Activated T-helper 1 cell treated with Interleukin-2 at 50 U/mL for 16 hours (primary cell): ENCODE data around the gene RTN4RL2.
A peak's percentile ranks its signal among the peaks of the same experiment; 100 is the strongest.

Experiments
- DNase-seq: peaks from one replicate; pipeline ENCODE4 v3.0.0-alpha.2; 2020; ENCODE audit warnings: low read depth

The RTN4RL2 gene

DNA sequence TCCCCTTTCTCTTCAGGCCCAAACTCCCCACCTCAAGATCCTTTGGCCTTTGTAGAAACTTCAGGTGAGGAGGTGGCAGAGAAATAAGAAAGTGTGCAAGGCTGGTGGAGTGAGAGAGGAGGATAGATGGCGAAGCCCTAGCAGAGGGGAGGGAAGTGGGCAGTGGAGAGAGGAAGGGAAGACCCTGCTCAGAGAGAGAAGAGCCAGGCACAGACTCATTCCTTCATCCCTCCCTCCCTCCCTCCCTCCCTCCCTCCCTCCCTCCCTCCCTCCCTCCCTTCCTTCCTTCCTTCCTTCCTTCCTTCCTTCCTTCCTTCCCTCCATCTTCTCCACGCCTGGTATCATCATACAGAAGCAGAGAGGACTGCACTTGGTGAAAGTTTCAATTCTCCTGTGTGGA, 21.0 kb downstream of the RTN4RL2 start:
- DNase-seq = no peak

DNA sequence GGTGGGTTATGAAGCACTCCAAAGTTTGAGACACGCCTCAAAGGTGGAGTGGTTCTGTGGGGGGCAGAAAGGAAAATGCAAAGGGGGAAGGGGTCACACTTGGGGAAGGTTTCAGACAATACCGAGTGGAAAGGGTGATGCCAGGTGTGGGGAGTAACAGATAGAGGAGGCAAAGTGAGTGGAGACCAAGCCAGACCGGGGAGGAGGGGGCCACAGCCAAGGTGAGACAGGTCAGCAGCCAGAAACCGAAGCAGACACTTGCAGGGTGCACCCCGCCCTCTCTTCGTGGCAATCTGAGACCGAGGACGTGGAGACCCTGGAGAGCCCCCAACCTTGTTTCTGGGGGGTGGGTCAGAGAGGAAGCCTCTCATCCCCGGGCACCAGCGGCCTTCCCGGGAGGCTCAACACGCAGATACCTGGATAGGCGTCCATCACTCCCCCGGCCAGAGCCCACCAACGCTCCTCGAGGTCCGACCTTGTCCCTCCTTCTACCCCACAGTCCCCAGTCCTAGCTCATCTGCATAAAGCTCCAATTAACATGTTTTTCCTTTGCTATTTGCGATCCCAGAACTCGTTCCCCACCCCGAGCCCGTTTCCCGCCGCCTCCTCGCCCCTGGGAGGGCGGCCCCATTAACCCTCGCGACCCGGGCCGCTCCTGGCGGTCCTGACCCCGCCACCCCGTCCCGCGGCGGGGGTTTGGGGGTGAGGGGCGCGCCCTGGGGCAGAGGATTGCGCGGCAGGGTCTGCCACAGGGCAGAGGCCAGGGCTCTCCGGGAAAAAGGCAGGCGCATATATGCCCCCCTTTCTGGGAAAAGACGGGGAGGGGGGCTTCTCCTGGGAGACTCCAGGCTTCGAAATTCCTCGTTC, 21.8 kb downstream of the RTN4RL2 start:
- DNase-seq = no peak

- DNase-seq = no peak
These were observed 22.6 kb downstream of the RTN4RL2 start for GRCh38 chr11:57482782-57483561.

DNA sequence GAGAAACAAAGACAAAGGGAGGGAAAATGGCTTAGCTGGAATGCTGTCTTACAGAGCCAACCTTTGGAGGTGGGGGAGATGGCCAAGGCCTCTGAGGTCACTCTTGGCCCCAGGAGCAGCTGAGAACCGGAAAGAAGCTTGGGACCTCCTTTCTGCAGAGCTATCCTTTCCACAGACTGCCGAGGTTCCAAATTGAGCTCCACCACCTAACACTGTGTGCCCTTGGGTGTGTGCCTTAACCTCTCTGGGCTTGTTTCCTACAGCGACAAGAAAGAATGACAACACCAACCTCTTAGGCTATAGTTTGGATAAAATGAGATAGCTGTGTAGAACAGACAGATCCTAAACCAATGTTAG, 23.2 kb downstream of the RTN4RL2 start:
- no peak for DNase-seq

GRCh38 chr11:57484141-57484710, 23.9 kb downstream of the RTN4RL2 start:
- no peak for DNase-seq

GRCh38 chr11:57485217-57485990, 25.1 kb downstream of the RTN4RL2 start:
- DNase-seq = no peak

- no peak for DNase-seq
These were observed 26.9 kb downstream of the RTN4RL2 start for GRCh38 chr11:57487021-57487778.

GRCh38 chr11:57487920-57488659, 27.8 kb downstream of the RTN4RL2 start:
- DNase-seq = no peak

DNA sequence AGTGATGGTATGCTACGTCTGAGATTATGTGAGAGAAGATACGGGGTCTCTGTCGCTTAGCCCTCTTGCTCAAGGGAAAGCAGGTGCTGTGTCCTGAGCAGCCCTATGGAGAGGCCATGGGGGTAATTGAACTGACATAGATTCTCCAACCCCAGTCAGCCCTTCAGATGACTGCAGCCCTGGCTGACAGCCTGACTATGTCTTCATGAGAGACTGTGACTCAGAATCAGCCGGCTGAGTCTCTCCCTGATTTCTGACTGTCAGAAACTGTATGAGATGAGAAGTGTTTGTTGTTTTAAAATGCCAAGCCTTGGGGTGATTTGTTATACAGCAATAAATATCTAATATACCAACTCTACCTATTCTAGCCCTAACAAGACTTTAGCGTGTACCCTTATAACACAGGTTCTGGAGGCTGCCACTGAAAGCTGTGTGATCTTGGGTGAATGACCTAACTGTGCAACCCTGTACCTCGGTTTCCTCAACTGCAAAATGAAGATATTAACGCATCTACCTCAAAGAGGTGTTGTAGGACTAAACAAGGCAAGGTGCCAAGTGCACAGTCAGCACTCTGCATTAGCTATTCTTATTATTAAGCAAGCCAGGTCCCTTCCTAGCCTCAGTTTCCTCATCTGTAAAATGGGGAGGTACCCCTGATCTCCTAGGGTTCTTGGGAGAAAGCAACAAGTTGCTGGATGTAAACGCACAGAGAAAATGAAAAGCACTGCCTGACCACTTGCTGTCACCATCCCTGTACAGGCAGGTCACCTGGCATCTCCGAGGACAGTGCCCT, 30.3 kb downstream of the RTN4RL2 start:
- DNase-seq = no peak

- DNase-seq = peak; percentile 16
These were observed 31.2 kb downstream of the RTN4RL2 start for GRCh38 chr11:57491371-57492061.

- DNase-seq = peak; percentile 55
These were observed 33.5 kb downstream of the RTN4RL2 start for GRCh38 chr11:57493507-57494503.

DNA sequence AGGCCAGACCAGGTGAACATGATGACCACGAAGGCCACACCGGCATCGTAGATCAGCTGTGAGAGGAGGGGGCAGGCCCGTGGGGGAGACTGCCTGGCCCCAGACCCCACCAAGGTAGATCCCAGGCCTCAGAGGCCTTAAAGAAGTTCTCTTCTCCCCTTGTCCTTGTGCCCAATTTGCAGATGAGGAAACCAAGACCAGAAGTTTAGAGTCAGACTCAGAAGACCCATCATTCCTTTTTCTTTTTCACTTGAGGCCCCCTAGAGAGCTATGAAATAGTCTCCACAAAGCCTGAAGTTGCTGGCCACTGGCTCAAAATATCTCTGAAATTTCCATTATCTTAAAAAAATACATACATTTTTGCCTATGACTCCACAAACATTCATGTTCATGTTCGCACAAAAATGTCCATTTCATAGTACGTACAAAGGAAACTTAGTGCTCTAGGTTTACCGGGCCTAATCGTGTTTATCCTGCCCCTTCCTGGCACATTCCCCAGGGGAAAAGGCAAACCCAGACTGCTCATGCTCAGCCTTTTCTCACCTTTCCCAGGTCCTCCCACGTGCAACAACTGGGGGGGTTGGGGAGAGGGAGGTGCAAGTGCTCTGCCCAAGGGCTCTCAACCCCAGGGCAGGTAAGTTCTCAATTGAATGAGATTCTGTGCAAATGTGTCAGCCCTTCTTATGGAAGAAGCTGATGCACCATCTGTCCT, 35.9 kb downstream of the RTN4RL2 start:
- DNase-seq = no peak

- no peak for DNase-seq
These were observed 37.2 kb downstream of the RTN4RL2 start for GRCh38 chr11:57497303-57498247.

DNA sequence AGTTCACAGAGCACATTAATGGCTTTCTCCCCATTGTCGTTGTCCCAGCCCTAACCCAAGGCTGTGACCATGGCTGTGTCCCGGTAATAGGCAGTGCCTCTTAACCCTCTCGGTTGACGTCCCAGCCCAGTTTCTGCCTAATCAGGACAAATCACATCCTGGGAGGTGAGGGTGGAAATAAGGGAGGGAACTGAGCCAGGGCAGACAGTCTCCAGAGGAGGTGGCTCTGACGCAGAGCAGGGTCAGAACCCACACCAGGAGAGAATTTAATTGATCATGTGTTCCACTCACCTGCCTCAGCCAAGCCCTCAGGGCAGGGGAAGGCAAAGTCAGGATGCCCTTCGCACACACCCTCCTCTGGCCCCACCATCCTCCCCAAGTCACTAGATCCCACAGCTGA, 38.2 kb downstream of the RTN4RL2 start:
- DNase-seq = no peak

- DNase-seq = no peak
These were observed 39.2 kb downstream of the RTN4RL2 start for GRCh38 chr11:57499413-57499982.

DNA sequence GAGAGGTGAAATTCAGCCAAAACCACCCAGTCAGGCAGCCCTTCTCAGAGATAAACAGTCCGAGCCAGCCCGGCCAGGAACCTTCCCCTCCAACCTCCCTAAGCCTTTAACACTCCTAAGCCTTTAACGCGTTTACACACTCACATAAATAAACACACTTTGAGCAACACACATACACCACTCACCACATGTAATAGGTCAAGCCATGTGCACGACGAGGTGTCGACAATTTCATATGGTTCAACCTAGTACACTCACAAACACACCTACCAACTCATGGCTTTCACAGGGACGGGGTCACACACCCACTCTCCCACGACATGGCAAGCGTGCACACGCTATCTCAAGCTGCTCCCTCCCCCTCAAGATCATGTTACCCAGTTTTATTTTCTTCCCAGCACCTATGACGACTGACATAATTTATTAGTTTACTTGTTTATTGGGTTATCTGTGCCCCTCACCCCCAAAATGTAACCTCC, 39.7 kb downstream of the RTN4RL2 start:
- DNase-seq = no peak
